HEK293 (cell line): ENCODE measurements around the gene DMKN.
A peak's percentile ranks its signal among the peaks of the same experiment; 100 is the strongest.

Experiments used
- KLF8 ChIP-seq: fragments of 450-650 bp; formaldehyde crosslinking; IDR thresholded peaks from 2 replicates; pipeline ENCODE4 v1.5.1; 2016; ENCODE audit warnings: missing biosample characterization, missing genetic modification characterization
- REPIN1 ChIP-seq: fragments of 450-650 bp; formaldehyde crosslinking; IDR thresholded peaks from 2 replicates; pipeline ENCODE4 v1.5.1; 2017; ENCODE audit warnings: missing biosample characterization, missing genetic modification characterization, low read depth
- SP2 ChIP-seq: fragments of 450-650 bp; formaldehyde crosslinking; IDR thresholded peaks from 2 replicates; pipeline ENCODE4 v1.5.1; 2016; ENCODE audit warnings: missing biosample characterization, missing genetic modification characterization
- ZBTB8A ChIP-seq: fragments of 450-650 bp; formaldehyde crosslinking; IDR thresholded peaks from 2 replicates; pipeline ENCODE4 v1.5.1; 2016; ENCODE audit warnings: missing biosample characterization, missing genetic modification characterization
- ZNF121 ChIP-seq: fragments of 450-650 bp; formaldehyde crosslinking; IDR thresholded peaks from 2 replicates; pipeline ENCODE4 v1.5.1; 2016; ENCODE audit warnings: missing biosample characterization, missing genetic modification characterization
- ZNF174 ChIP-seq: fragments of 450-650 bp; formaldehyde crosslinking; IDR thresholded peaks from 2 replicates; pipeline ENCODE4 v1.5.0; 2017; ENCODE audit warnings: missing biosample characterization, mild to moderate bottlenecking, missing genetic modification characterization
- ZNF19 ChIP-seq: fragments of 450-650 bp; formaldehyde crosslinking; IDR thresholded peaks from 2 replicates; pipeline ENCODE4; 2016; ENCODE audit warnings: missing biosample characterization, missing genetic modification characterization, low read depth
- ZNF239 ChIP-seq: fragments of 450-650 bp; formaldehyde crosslinking; IDR thresholded peaks from 2 replicates; pipeline ENCODE4 v1.5.1; 2016; ENCODE audit warnings: missing biosample characterization, missing genetic modification characterization
- ZNF24 ChIP-seq: fragments of 450-650 bp; formaldehyde crosslinking; IDR thresholded peaks from 2 replicates; pipeline ENCODE4 v1.5.1; 2016; ENCODE audit warnings: missing biosample characterization, missing genetic modification characterization
- ZNF391 ChIP-seq: fragments of 450-650 bp; formaldehyde crosslinking; IDR thresholded peaks from 2 replicates; pipeline ENCODE4 v1.5.1; 2016; ENCODE audit warnings: low read depth, missing biosample characterization, missing genetic modification characterization, borderline replicate concordance
- ZNF416 ChIP-seq: fragments of 450-650 bp; formaldehyde crosslinking; IDR thresholded peaks from 2 replicates; pipeline ENCODE4 v1.5.1; 2016; ENCODE audit warnings: missing biosample characterization, missing genetic modification characterization
- ZNF48 ChIP-seq: fragments of 450-650 bp; formaldehyde crosslinking; IDR thresholded peaks from 2 replicates; pipeline ENCODE4 v1.5.1; 2016; ENCODE audit warnings: missing biosample characterization, missing genetic modification characterization
- ZNF555 ChIP-seq: fragments of 450-650 bp; formaldehyde crosslinking; conservative IDR thresholded peaks from 2 replicates; pipeline ENCODE4 v1.5.1; 2017; ENCODE audit warnings: missing biosample characterization, mild to moderate bottlenecking, missing genetic modification characterization, inconsistent platforms
- ZNF558 ChIP-seq: fragments of 450-650 bp; formaldehyde crosslinking; IDR thresholded peaks from 2 replicates; pipeline ENCODE4 v1.5.1; 2016; ENCODE audit warnings: missing biosample characterization, missing genetic modification characterization
- ZNF610 ChIP-seq: fragments of 450-650 bp; formaldehyde crosslinking; IDR thresholded peaks from 2 replicates; pipeline ENCODE4 v1.5.1; 2016; ENCODE audit warnings: missing biosample characterization, missing genetic modification characterization, borderline replicate concordance
- ZNF654 ChIP-seq: fragments of 450-650 bp; formaldehyde crosslinking; IDR thresholded peaks from 2 replicates; pipeline ENCODE4 v1.5.1; 2016; ENCODE audit warnings: low read depth, missing biosample characterization, missing genetic modification characterization
- ZNF707 ChIP-seq: fragments of 450-650 bp; formaldehyde crosslinking; IDR thresholded peaks from 2 replicates; pipeline ENCODE4 v1.5.1; 2016; ENCODE audit warnings: missing biosample characterization, missing genetic modification characterization
- ZNF76 ChIP-seq: fragments of 450-650 bp; formaldehyde crosslinking; IDR thresholded peaks from 2 replicates; pipeline ENCODE4; 2016; ENCODE audit warnings: low read depth, missing biosample characterization, missing genetic modification characterization, borderline replicate concordance
- ZNF777 ChIP-seq: fragments of 450-650 bp; formaldehyde crosslinking; IDR thresholded peaks from 2 replicates; pipeline ENCODE4 v1.5.1; 2017; ENCODE audit warnings: missing biosample characterization, missing genetic modification characterization, borderline replicate concordance
- ZSCAN30 ChIP-seq: fragments of 450-650 bp; IDR thresholded peaks from 2 replicates; pipeline ENCODE4 v1.5.1; 2018; ENCODE audit warnings: missing biosample characterization, mild to moderate bottlenecking, missing genetic modification characterization, moderate library complexity
- TF ChIP-seq, protein P1 (sequence below): fragments of 450-650 bp; formaldehyde crosslinking; IDR thresholded peaks from 2 replicates; pipeline ENCODE4 v1.5.1; 2016; ENCODE audit warnings: missing biosample characterization, missing genetic modification characterization
- TF ChIP-seq, protein P2 (sequence below): fragments of 450-650 bp; formaldehyde crosslinking; IDR thresholded peaks from 2 replicates; pipeline ENCODE4 v1.5.1; 2016; ENCODE audit warnings: missing biosample characterization, missing genetic modification characterization
- TF ChIP-seq, protein P3 (sequence below): fragments of 450-650 bp; formaldehyde crosslinking; IDR thresholded peaks from 2 replicates; pipeline ENCODE4 v1.5.1; 2016; ENCODE audit warnings: missing biosample characterization, missing genetic modification characterization
- TF ChIP-seq, protein P4 (sequence below): fragments of 450-650 bp; formaldehyde crosslinking; IDR thresholded peaks from 2 replicates; pipeline ENCODE4 v1.5.1; 2016; ENCODE audit warnings: missing biosample characterization, missing genetic modification characterization
- TF ChIP-seq, protein P5 (sequence below): fragments of 450-650 bp; IDR thresholded peaks from 2 replicates; pipeline ENCODE4 v1.5.1; 2018; ENCODE audit warnings: missing biosample characterization, missing genetic modification characterization
- TF ChIP-seq, protein P6 (sequence below): fragments of 450-650 bp; formaldehyde crosslinking; IDR thresholded peaks from 2 replicates; pipeline ENCODE4 v1.5.1; 2016; ENCODE audit warnings: missing biosample characterization, missing genetic modification characterization, borderline replicate concordance

Gene DMKN

DNA sequence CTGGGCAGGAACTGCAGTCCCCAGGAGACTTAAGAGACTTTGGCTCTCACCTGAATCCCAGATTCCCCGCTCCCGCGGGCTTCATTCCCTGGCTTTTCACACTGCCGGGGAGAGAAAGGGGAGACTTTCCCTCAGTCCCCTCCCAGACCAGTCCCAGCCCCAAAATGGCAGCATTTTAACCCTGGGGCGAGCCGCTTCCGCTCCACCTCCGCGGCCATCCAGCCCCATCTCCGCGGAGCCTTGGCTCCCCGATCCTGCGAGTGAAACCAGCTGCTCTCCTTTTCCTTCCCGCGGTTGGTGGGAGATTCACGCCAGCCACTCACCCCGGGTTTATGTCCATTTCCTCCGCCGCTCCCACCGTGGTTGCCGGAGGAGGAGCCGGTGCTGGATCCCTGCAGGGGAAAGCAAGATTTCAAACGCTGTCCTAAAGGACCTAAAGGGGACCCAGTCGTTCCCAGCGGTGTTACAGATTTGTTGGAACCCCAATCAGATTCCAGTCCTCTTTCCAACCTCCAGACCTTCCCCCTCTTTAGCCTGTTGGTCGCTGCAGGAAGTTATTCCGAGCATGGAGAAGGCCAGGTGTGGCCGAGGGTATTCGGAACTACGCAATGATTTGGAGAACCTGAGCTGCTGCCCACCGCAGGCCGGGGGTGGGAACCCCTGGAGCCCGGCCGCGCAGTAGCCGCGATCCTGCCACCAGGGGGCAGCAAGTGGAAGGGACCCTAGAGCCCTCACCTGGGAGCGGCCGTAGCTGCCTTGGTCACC is 3.4 kb downstream of the DMKN start (continued):
- TF ChIP-seq ZNF76 (peak; percentile 59), KLF8 (tag by site-specific recombination) (peak; percentile 92), ZNF391 (tag by site-specific recombination) (peak; percentile 78), SP2 (tag by site-specific recombination) (peak; percentile 51; the same call in 1 of the 2 replicates), ZNF707 (tag by site-specific recombination) (no peak), ZNF777 (no peak), ZNF610 (tag by site-specific recombination) (peak; percentile 96), ZNF48 (no peak), ZNF174 (tag by site-specific recombination) (no peak), ZNF19 (no peak), ZNF24 (tag by site-specific recombination) (0 out of 2 replicates have a peak, but pooled peaks have one; percentile 88), ZBTB8A (tag by site-specific recombination) (peak; percentile 64), ZNF416 (peak; percentile 60; the same call in 1 of the 2 replicates), ZNF121 (no peak), ZNF555 (tag by site-specific recombination) (no peak), ZSCAN30 (tag by site-specific recombination) (peak; percentile 50), ZNF239 (tag by site-specific recombination) (no peak), ZNF558 (tag by site-specific recombination) (0 out of 2 replicates have a peak, but pooled peaks have one; percentile 35), ZNF654 (peak; percentile 70), REPIN1 (no peak; the same call in 1 of the 2 replicates)
- TF ChIP-seq, protein P1, sequence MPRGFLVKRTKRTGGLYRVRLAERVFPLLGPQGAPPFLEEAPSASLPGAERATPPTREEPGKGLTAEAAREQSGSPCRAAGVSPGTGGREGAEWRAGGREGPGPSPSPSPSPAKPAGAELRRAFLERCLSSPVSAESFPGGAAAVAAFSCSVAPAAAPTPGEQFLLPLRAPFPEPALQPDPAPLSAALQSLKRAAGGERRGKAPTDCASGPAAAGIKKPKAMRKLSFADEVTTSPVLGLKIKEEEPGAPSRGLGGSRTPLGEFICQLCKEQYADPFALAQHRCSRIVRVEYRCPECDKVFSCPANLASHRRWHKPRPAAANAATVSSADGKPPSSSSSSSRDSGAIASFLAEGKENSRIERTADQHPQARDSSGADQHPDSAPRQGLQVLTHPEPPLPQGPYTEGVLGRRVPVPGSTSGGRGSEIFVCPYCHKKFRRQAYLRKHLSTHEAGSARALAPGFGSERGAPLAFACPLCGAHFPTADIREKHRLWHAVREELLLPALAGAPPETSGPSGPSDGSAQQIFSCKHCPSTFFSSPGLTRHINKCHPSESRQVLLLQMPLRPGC (tag by site-specific recombination) = no peak; the same call in 1 of the 2 replicates
- TF ChIP-seq, protein P2, sequence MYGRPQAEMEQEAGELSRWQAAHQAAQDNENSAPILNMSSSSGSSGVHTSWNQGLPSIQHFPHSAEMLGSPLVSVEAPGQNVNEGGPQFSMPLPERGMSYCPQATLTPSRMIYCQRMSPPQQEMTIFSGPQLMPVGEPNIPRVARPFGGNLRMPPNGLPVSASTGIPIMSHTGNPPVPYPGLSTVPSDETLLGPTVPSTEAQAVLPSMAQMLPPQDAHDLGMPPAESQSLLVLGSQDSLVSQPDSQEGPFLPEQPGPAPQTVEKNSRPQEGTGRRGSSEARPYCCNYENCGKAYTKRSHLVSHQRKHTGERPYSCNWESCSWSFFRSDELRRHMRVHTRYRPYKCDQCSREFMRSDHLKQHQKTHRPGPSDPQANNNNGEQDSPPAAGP (tag by site-specific recombination) = peak; percentile 88
- TF ChIP-seq, protein P3, sequence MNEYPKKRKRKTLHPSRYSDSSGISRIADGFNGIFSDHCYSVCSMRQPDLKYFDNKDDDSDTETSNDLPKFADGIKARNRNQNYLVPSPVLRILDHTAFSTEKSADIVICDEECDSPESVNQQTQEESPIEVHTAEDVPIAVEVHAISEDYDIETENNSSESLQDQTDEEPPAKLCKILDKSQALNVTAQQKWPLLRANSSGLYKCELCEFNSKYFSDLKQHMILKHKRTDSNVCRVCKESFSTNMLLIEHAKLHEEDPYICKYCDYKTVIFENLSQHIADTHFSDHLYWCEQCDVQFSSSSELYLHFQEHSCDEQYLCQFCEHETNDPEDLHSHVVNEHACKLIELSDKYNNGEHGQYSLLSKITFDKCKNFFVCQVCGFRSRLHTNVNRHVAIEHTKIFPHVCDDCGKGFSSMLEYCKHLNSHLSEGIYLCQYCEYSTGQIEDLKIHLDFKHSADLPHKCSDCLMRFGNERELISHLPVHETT = peak; percentile 65
- TF ChIP-seq, protein P4, sequence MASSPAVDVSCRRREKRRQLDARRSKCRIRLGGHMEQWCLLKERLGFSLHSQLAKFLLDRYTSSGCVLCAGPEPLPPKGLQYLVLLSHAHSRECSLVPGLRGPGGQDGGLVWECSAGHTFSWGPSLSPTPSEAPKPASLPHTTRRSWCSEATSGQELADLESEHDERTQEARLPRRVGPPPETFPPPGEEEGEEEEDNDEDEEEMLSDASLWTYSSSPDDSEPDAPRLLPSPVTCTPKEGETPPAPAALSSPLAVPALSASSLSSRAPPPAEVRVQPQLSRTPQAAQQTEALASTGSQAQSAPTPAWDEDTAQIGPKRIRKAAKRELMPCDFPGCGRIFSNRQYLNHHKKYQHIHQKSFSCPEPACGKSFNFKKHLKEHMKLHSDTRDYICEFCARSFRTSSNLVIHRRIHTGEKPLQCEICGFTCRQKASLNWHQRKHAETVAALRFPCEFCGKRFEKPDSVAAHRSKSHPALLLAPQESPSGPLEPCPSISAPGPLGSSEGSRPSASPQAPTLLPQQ (tag by site-specific recombination) = peak; percentile 69
- TF ChIP-seq, protein P5, sequence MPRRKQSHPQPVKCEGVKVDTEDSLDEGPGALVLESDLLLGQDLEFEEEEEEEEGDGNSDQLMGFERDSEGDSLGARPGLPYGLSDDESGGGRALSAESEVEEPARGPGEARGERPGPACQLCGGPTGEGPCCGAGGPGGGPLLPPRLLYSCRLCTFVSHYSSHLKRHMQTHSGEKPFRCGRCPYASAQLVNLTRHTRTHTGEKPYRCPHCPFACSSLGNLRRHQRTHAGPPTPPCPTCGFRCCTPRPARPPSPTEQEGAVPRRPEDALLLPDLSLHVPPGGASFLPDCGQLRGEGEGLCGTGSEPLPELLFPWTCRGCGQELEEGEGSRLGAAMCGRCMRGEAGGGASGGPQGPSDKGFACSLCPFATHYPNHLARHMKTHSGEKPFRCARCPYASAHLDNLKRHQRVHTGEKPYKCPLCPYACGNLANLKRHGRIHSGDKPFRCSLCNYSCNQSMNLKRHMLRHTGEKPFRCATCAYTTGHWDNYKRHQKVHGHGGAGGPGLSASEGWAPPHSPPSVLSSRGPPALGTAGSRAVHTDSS (tag by site-specific recombination) = no peak
- TF ChIP-seq, protein P6, sequence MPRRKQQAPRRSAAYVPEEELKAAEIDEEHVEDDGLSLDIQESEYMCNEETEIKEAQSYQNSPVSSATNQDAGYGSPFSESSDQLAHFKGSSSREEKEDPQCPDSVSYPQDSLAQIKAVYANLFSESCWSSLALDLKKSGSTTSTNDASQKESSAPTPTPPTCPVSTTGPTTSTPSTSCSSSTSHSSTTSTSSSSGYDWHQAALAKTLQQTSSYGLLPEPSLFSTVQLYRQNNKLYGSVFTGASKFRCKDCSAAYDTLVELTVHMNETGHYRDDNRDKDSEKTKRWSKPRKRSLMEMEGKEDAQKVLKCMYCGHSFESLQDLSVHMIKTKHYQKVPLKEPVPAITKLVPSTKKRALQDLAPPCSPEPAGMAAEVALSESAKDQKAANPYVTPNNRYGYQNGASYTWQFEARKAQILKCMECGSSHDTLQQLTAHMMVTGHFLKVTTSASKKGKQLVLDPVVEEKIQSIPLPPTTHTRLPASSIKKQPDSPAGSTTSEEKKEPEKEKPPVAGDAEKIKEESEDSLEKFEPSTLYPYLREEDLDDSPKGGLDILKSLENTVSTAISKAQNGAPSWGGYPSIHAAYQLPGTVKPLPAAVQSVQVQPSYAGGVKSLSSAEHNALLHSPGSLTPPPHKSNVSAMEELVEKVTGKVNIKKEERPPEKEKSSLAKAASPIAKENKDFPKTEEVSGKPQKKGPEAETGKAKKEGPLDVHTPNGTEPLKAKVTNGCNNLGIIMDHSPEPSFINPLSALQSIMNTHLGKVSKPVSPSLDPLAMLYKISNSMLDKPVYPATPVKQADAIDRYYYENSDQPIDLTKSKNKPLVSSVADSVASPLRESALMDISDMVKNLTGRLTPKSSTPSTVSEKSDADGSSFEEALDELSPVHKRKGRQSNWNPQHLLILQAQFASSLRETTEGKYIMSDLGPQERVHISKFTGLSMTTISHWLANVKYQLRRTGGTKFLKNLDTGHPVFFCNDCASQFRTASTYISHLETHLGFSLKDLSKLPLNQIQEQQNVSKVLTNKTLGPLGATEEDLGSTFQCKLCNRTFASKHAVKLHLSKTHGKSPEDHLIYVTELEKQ (tag by site-specific recombination) = no peak
